IPS DF 6.9 (cell line): ENCODE data around the gene VPS9D1.
"Not testable (repeated sequence)": the region's sequence is repeated elsewhere in the genome, so short reads cannot be mapped to it uniquely, and the experiment has no call there.

Experiments
- DNase-seq: peaks from one replicate; pipeline ENCODE4 v3.0.0-alpha.2; 2013; ENCODE audit warnings: low read depth, low spot score
- H3K27ac ChIP-seq: one replicate; pipeline ENCODE4 v1.5.1; 2013; ENCODE audit warnings: low read length, control low read depth
- H3K27me3 ChIP-seq: 2 replicates; pipeline ENCODE4 v1.6.1; 2013; ENCODE audit warnings: mild to moderate bottlenecking, low read length; ENCODE audit not compliant: control insufficient read depth, insufficient read depth
- H3K36me3 ChIP-seq: 2 replicates; pipeline ENCODE4 v1.6.1; 2013; ENCODE audit warnings: low read length; ENCODE audit not compliant: control insufficient read depth, insufficient read depth
- H3K4me1 ChIP-seq: 2 replicates; pipeline ENCODE4 v1.6.1; 2013; ENCODE audit warnings: low read length; ENCODE audit not compliant: control insufficient read depth, insufficient read depth
- H3K4me3 ChIP-seq: 2 replicates; pipeline ENCODE4 v1.5.1; 2013; ENCODE audit warnings: mild to moderate bottlenecking, low read length
- H3K9me3 ChIP-seq: 2 replicates; pipeline ENCODE4 v1.6.1; 2013; ENCODE audit warnings: low read length, inconsistent platforms; ENCODE audit not compliant: control insufficient read depth, insufficient read depth
- WGBS: extraction: QIAGEN DNeasy Blood & Tissue Kit; methylation state at CpG from one replicate; pipeline ENCODE4 v1.1.7; 2013; ENCODE audit warnings: mixed read lengths, missing lambda C conversion rate; ENCODE audit not compliant: insufficient read length, insufficient coverage; 5-methylcytosine and 5-hydroxymethylcytosine counted together

Gene VPS9D1

DNA sequence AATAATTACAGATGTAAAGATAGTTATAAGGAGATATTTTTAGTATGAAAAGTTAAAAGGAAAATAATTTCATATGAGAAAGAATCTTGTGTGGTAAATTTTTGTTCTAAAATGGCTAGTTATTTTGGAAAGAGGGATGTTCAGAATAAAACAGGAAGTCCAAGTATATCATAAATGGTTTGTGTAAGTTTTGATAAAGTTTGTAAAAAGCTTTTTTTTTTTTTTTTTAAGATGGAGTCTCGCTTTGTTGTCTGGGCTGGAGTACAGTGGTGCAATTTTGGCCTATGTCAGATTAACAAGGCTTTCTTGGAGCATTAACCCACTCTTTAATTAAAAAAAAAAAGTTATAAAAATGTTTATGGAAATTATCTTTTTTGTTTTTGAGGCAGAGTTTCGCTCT, 42.4 kb downstream of the VPS9D1 start:
- WGBS = no CpG with 5 or more reads among the region's 2 CpGs
- H3K9me3 ChIP-seq = no peaks in the 10 kb centered on the region; the same call in 1 of the 2 replicates

DNA sequence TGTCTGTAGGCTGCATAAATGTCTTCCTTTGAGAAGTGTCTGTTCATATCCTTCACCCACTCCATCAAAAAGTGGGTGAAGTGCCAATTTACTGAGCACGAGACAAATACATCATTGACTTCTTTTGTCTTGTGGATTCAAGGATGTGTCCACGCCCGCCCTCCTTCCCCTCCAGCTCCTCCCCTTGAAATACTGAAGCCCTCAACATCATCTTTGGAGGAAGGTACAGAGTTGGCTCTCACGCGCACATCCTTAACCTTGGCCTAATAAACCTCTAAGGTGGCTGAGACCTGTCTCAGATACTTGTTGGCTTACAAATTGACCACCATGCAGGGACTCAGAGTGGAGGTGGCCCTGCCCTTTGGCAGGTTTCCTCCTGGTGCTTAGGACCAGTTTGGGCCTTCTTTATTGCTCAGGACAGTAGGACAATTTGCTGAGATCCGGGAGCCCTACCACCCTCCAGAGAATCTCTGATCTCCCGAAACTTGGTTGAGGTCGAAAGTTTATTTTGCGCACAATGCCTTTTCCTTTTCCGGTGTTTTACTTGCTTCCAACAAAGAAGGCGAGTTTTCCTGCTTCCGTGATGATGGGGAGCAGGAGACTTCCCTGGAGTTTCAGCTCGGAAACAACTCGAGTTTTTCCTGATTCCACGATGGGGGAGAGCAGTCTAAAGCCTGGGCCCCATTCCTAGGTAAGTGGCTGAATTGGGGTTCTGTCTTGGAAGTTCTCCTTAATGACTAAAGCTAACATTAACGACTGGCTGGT, 48.3 kb downstream of the VPS9D1 start:
- no peak for DNase-seq
- no peaks in the 10 kb centered on the region for H3K9me3 ChIP-seq
- no peaks in the 10 kb centered on the region for H3K27me3 ChIP-seq
- H3K27ac ChIP-seq = no peak overlapping the region
- H3K36me3 ChIP-seq = no peaks in the 10 kb centered on the region
- no peak overlapping the region for H3K4me3 ChIP-seq
- no CpG with 5 or more reads among the region's 16 CpGs for WGBS
- no peaks in the 10 kb centered on the region for H3K4me1 ChIP-seq

More for the DNA sequence above, 42.4 kb downstream of the VPS9D1 start:
- Histone ChIP-seq H3K4me1 (no peaks in the 10 kb centered on the region), H3K4me3 (no peak overlapping the region), H3K36me3 (no peaks in the 10 kb centered on the region), H3K27ac (no peak overlapping the region), H3K27me3 (no peaks in the 10 kb centered on the region)
- no peak for DNase-seq

GRCh38 chr16:89671565-89671964, 49.1 kb downstream of the VPS9D1 start:
- not testable (repeated sequence) for H3K27ac ChIP-seq, H3K4me1 ChIP-seq, H3K27me3 ChIP-seq, H3K36me3 ChIP-seq, H3K4me3 ChIP-seq, H3K9me3 ChIP-seq, DNase-seq
- no CpG with 5 or more reads among the region's 4 CpGs for WGBS

GRCh38 chr16:89670496-89671431, 49.9 kb downstream of the VPS9D1 start:
- Histone ChIP-seq H3K27ac (no peak overlapping the region), H3K27me3 (no peaks in the 10 kb centered on the region), H3K36me3 (no peaks in the 10 kb centered on the region), H3K9me3 (no peaks in the 10 kb centered on the region), H3K4me1 (no peaks in the 10 kb centered on the region), H3K4me3 (no peak overlapping the region)
- no CpG with 5 or more reads among the region's 10 CpGs for WGBS
- DNase-seq = no peak

DNA sequence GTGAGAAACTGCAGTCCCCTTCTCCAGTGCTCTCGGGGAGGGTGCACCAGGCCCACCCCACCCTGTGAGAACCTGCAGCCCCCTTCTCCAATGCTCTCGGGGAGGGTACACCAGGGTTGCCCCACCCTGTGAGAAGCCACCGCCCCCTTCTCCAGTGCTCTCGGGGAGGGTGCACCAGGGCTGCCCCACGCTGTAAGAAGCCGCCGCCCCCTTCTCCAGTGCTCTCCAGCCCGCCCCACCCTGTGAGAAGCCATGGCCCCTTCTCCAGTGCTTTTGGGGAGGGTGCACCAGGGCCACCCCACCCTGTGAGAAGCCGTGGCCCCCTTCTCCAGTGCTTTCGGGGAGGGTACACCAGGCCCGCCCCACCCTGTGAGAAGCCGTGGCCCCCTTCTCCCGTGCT, 50.9 kb downstream of the VPS9D1 start:
- no peak overlapping the region for H3K4me3 ChIP-seq
- no peaks in the 10 kb centered on the region for H3K27me3 ChIP-seq
- DNase-seq = no peak
- H3K36me3 ChIP-seq = no peaks in the 10 kb centered on the region
- H3K4me1 ChIP-seq = no peaks in the 10 kb centered on the region
- H3K27ac ChIP-seq = no peak overlapping the region
- no CpG with 5 or more reads among the region's 13 CpGs for WGBS
- H3K9me3 ChIP-seq = no peaks in the 10 kb centered on the region

DNA sequence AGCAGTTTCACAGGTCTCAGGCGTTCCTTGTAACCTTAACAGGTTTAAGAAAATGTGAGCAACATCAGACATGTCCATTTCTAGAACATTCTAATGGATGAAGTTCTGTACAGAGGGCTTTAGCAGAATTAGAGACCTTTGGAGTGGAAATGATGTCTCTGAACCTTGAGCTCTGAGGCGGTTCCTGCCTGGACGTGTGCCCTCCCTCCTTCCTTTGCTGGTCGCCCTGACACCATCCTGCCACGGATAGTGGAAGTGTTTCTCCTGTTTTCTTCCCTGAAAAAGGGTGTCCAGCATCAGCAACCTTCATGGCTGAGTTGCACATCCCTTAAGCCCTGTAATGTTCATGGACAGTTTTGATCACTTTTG, 51.9 kb downstream of the VPS9D1 start:
- Histone ChIP-seq H3K4me3 (no peak overlapping the region), H3K27me3 (no peaks in the 10 kb centered on the region), H3K27ac (no peak overlapping the region), H3K9me3 (no peaks in the 10 kb centered on the region), H3K36me3 (no peaks in the 10 kb centered on the region), H3K4me1 (no peaks in the 10 kb centered on the region)
- no peak for DNase-seq
- no CpG with 5 or more reads among the region's 5 CpGs for WGBS

DNA sequence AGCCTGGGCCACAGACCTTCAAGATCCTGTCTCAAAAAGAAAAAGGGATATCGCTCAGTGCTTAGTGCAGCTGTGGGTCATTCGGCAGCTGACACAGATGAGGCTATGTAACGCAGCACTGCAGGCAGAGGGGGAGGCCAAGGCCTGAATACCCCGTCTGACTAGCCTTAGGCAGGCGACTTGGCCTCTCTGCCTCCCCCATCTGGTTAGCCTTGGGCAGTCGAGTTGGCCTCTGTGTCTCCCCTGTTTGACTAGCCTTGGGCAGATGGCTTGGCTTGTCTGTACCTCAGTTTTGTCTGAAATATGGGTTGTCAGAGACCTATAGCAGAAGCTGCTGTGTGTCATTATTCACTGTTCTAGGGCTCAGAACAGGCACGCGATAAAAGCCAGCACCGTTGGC, 53.1 kb downstream of the VPS9D1 start:
- no CpG with 5 or more reads among the region's 9 CpGs for WGBS
- DNase-seq = no peak
- no peaks in the 10 kb centered on the region for H3K36me3 ChIP-seq

GRCh38 chr16:89667000-89667399, 53.7 kb downstream of the VPS9D1 start:
- DNase-seq, H3K4me1 ChIP-seq, H3K27ac ChIP-seq, H3K4me3 ChIP-seq, H3K27me3 ChIP-seq, H3K9me3 ChIP-seq, H3K36me3 ChIP-seq: not testable (repeated sequence)
- WGBS = no CpG with 5 or more reads among the region's 7 CpGs

More for the DNA sequence above, 53.1 kb downstream of the VPS9D1 start:
- Histone ChIP-seq H3K9me3 (no peaks in the 10 kb centered on the region), H3K27ac (no peak overlapping the region), H3K27me3 (no peaks in the 10 kb centered on the region), H3K4me3 (no peak overlapping the region), H3K4me1 (no peaks in the 10 kb centered on the region)

DNA sequence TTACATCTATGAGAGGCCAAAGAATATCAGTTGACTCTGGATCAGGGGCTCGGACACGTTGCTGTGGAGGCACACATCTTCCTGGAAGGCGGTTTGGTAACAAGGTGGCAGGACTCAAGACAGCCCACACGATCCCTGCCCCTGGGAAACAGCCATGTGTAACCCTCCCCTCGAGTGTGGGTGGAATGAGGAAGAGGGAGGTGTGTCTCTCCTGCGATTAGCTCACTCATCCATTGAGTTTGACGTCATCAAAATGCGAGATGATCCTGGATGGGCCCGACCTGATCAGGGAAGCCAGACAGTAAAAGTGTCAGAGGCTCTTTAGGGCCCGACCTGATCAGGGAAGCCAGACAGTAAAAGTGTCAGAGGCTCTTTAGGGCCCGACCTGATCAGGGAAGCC, 56.5 kb downstream of the VPS9D1 start:
- not testable (repeated sequence) for H3K4me1 ChIP-seq, H3K9me3 ChIP-seq, DNase-seq, H3K27ac ChIP-seq, H3K27me3 ChIP-seq, H3K4me3 ChIP-seq, H3K36me3 ChIP-seq
- WGBS = no CpG with 5 or more reads among the region's 11 CpGs

DNA sequence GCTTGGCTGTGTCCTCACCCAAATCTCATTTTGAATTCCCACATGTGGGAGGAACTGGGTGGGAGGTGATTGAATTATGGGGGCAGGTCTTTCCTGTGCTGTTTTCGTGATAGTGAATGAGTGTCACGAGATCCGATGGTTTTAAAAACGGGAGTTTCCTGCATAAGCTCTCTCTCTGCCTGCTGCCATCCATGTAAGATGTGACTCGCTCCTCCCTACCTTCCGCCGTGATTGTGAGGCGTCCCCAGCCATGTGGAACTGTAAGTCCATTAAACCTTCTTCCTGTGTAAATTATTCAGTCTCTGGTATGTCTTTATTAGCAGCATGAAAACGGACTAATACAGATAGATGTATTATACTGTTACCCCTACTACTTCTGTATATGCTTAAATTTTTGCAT, 59.5 kb downstream of the VPS9D1 start:
- DNase-seq = no peak

More for the DNA sequence above, 59.5 kb downstream of the VPS9D1 start:
- H3K4me1 ChIP-seq = peaks cover 4% of the 10 kb centered on the region; the same call in 1 of the 2 replicates
- no peaks in the 10 kb centered on the region for H3K27me3 ChIP-seq
- WGBS = no CpG with 5 or more reads among the region's 9 CpGs
- no peak overlapping the region for H3K4me3 ChIP-seq
- no peak overlapping the region for H3K27ac ChIP-seq
- H3K9me3 ChIP-seq = no peaks in the 10 kb centered on the region
- H3K36me3 ChIP-seq = no peaks in the 10 kb centered on the region
